Astrocyte (in vitro differentiated cells and primary cell): ENCODE data around the gene RRAS. TPM values are rescaled to one million over a fixed set of nuclear protein-coding genes. Genes with fewer than 3 reads are reported as not detected.

Source experiments
- DNase-seq: peaks from one replicate; pipeline ENCODE4 v3.0.0-alpha.2; 2010; ENCODE audit warnings: low read depth
- FAIRE-seq: peaks from 2 replicates; lab custom pipeline; 2011; peaks lifted over from hg19 to GRCh38; lab: Jason Lieb, UNC
- H2AFZ ChIP-seq: 2 replicates; pipeline ENCODE4 v1.6.0; 2012; ENCODE audit warnings: low read depth, low read length, inconsistent platforms
- H3K27ac ChIP-seq: 2 replicates; pipeline ENCODE4 v1.5.1; 2011; ENCODE audit warnings: low read depth, low read length, inconsistent platforms
- H3K27me3 ChIP-seq: 2 replicates; pipeline ENCODE4 v1.6.0; 2011; ENCODE audit warnings: low read length, inconsistent platforms; ENCODE audit not compliant: insufficient read depth
- H3K36me3 ChIP-seq: 2 replicates; pipeline ENCODE4 v1.5.1; 2011; ENCODE audit warnings: low read length, inconsistent platforms; ENCODE audit not compliant: insufficient read depth
- H3K4me1 ChIP-seq: 2 replicates; pipeline ENCODE4 v1.5.1; 2011; ENCODE audit warnings: low read length, inconsistent platforms; ENCODE audit not compliant: insufficient read depth
- H3K4me2 ChIP-seq: 2 replicates; pipeline ENCODE4 v1.6.0; 2012; ENCODE audit warnings: low read length, inconsistent platforms
- H3K4me3 ChIP-seq: 2 replicates; pipeline ENCODE4 v1.5.1; 2011; ENCODE audit warnings: low read depth, mild to moderate bottlenecking, low read length, inconsistent platforms; ENCODE audit not compliant: insufficient read depth
- H3K79me2 ChIP-seq: 2 replicates; pipeline ENCODE4 v1.6.0; 2012; ENCODE audit warnings: mild to moderate bottlenecking, low read length, inconsistent platforms; ENCODE audit not compliant: insufficient read depth
- H3K9ac ChIP-seq: 2 replicates; pipeline ENCODE4 v1.6.0; 2012; ENCODE audit warnings: mild to moderate bottlenecking, low read length, inconsistent platforms
- H3K9me3 ChIP-seq: 2 replicates; pipeline ENCODE4 v1.5.1; 2012; ENCODE audit warnings: low read depth, mild to moderate bottlenecking, low read length, inconsistent platforms; ENCODE audit not compliant: insufficient read depth
- H4K20me1 ChIP-seq: 2 replicates; pipeline ENCODE4 v1.6.0; 2012; ENCODE audit warnings: low read length, inconsistent platforms; ENCODE audit not compliant: insufficient read depth
- H3K27ac Mint-ChIP-seq: one replicate; pipeline ENCODE4 v1.8.0; 2021; ENCODE audit warnings: mild to moderate bottlenecking, mixed read lengths; ENCODE audit not compliant: unreplicated experiment
- H3K27me3 Mint-ChIP-seq: one replicate; pipeline ENCODE4 v1.8.0; 2021; ENCODE audit warnings: low read depth, mixed read lengths; ENCODE audit not compliant: unreplicated experiment
- H3K36me3 Mint-ChIP-seq: one replicate; pipeline ENCODE4 v1.8.0; 2021; ENCODE audit warnings: low read depth, mixed read lengths; ENCODE audit not compliant: unreplicated experiment
- H3K4me1 Mint-ChIP-seq: one replicate; pipeline ENCODE4 v1.8.0; 2021; ENCODE audit warnings: low read depth, mixed read lengths; ENCODE audit not compliant: unreplicated experiment
- H3K4me3 Mint-ChIP-seq: one replicate; pipeline ENCODE4 v1.8.0; 2021; ENCODE audit warnings: mild to moderate bottlenecking, moderate library complexity, mixed read lengths; ENCODE audit not compliant: unreplicated experiment
- H3K9me3 Mint-ChIP-seq: one replicate; pipeline ENCODE4 v1.8.0; 2021; ENCODE audit warnings: mild to moderate bottlenecking, mixed read lengths; ENCODE audit not compliant: unreplicated experiment
- EZH2 ChIP-seq: IDR thresholded peaks from 2 replicates; pipeline ENCODE4 v1.6.1; 2012; ENCODE audit warnings: mild to moderate bottlenecking, low read length, inconsistent platforms; ENCODE audit not compliant: insufficient read depth
- total RNA-seq: library from RNA; stranded (reverse); gene quantifications from 2 replicates; pipeline ENCODE4 v1.2.1, GENCODE V29; 2021
- TF ChIP-seq, protein P1 (sequence below): IDR thresholded peaks from 2 replicates; pipeline ENCODE4 v1.5.1; 2011; ENCODE audit warnings: low read depth, mild to moderate bottlenecking, inconsistent platforms, low read length, moderate library complexity; ENCODE audit not compliant: insufficient read depth

RRAS gene
- total RNA-seq, 1 donor from 2014 or later: 94.7 TPM

DNA sequence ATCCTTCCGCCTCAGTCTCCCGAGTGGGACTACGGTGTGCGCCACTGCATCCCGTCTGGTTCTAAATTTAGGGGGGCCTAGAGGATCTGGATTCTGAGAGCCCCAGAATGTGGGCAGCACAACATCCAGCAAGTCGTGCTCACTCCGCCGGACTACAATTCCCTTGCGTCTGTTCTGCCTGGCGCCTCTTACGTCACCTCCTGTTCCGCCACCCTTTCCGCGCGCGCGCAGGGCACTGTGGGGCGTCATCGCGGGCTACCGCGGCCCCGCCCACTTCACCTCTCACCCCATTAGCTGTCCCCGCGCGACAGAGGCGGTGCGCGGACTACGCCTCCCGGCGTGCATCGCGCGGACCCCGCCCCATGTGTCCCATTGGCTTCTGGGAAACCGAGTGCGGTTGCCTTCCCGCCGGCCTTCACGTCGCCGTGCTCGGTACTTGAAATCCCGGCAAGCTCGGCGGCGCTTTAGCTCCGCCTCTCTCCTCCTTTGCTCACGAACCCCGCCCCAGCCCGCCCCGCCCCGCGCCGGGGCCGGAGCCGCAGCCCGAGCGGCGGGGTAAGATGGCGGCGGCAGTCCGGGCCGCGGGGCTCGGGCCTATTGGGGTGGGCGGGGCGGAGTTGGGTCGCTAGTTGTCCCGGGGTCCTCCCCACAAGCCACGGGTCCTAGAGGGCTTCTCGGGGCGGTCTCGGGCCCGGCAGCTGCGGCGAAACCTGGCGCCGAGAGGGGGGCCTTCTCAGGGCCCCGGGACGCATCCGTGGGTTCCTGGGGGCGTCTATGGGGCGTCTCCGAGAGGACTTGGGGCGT, 1.9 kb upstream of the RRAS start, which contains the start of gene SCAF1:
Gene SCAF1 (plus strand): TSS at position 522 of the 804 bp plus-strand sequence. CDS start 2,818 bp downstream, outside the sequence.
- Mint-ChIP-seq H3K36me3 (peaks cover 5% of the 10 kb centered on the region), H3K4me1 (peaks cover 27% of the 10 kb centered on the region)
- FAIRE-seq: peak; percentile 17

DNA sequence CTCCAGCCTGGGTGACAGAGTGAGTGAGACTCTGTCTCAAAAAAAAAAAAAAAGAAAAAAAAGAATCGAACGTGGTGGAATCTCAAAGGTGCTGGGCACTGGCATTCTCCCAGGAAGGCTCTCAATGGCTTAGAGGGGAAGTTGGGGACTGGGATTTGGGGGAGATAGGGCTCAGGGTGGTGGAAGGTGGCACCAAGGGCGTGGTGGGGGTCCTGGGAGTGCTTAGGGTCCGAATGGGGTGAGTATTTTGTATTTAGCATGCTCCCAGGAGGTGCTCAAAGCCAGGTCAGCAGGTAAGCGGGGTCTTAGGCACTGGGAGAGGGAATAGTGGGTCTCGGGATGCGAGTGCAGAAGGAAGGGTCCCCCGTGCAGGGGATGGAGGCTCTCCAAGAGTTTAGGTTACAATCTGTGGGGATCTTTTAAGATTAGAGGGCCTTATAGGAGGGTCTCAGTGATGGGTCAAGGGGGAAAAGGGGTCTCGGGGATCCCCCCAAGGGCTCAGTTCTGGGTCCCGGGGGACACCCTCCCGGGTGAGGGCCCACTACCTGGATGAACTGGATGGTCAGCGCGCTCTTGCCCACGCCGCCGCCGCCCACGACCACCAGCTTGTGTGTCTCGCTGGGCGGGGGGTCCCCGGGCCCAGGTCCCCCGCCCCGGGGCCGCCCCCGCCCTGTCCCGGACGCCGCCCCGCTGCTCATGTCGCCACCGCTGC, 386 bp downstream of the RRAS start:
- Histone ChIP-seq H3K4me1 (peaks cover 40% of the 10 kb centered on the region), H4K20me1 (peaks cover 14% of the 10 kb centered on the region), H3K27ac (peak overlapping the region; percentile 56), H3K9me3 (no peaks in the 10 kb centered on the region), H3K79me2 (peaks cover 34% of the 10 kb centered on the region), H2AFZ (no peak overlapping the region), H3K27me3 (no peaks in the 10 kb centered on the region), H3K36me3 (no peaks in the 10 kb centered on the region), H3K4me2 (peak overlapping the region; percentile 96), H3K9ac (peak overlapping the region; percentile 87), H3K4me3 (peak overlapping the region; percentile 79)
- H3K27me3 Mint-ChIP-seq: no peaks in the 10 kb centered on the region
- DNase-seq: no peak
- FAIRE-seq: no peak
- H3K4me3 Mint-ChIP-seq: peak overlapping the region; percentile 100
- H3K4me1 Mint-ChIP-seq: peaks cover 31% of the 10 kb centered on the region
- H3K9me3 Mint-ChIP-seq: peaks cover 1% of the 10 kb centered on the region
- peaks cover 5% of the 10 kb centered on the region for H3K36me3 Mint-ChIP-seq
- TF ChIP-seq EZH2: no peak
- TF ChIP-seq, protein P1, sequence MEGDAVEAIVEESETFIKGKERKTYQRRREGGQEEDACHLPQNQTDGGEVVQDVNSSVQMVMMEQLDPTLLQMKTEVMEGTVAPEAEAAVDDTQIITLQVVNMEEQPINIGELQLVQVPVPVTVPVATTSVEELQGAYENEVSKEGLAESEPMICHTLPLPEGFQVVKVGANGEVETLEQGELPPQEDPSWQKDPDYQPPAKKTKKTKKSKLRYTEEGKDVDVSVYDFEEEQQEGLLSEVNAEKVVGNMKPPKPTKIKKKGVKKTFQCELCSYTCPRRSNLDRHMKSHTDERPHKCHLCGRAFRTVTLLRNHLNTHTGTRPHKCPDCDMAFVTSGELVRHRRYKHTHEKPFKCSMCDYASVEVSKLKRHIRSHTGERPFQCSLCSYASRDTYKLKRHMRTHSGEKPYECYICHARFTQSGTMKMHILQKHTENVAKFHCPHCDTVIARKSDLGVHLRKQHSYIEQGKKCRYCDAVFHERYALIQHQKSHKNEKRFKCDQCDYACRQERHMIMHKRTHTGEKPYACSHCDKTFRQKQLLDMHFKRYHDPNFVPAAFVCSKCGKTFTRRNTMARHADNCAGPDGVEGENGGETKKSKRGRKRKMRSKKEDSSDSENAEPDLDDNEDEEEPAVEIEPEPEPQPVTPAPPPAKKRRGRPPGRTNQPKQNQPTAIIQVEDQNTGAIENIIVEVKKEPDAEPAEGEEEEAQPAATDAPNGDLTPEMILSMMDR: no peak
- H3K27ac Mint-ChIP-seq: peak overlapping the region; percentile 96

More for the DNA sequence above, 1.9 kb upstream of the RRAS start, which contains the start of gene SCAF1:
- H3K79me2 ChIP-seq: peaks cover 58% of the 10 kb centered on the region
- peak within 1 kb of the TSS; percentile 99 for H3K27ac ChIP-seq
- Mint-ChIP-seq H3K9me3 (no peaks in the 10 kb centered on the region), H3K27me3 (no peaks in the 10 kb centered on the region), H3K27ac (peak within 1 kb of the TSS; percentile 100), H3K4me3 (peak within 1 kb of the TSS; percentile 100)
- H2AFZ ChIP-seq: peak within 1 kb of the TSS; percentile 73
- H4K20me1 ChIP-seq: peaks cover 37% of the 10 kb centered on the region
- peaks cover 3% of the 10 kb centered on the region for H3K36me3 ChIP-seq
- peak within 1 kb of the TSS; percentile 96 for H3K4me2 ChIP-seq
- H3K4me3 ChIP-seq: peak within 1 kb of the TSS; percentile 100
- H3K9me3 ChIP-seq: no peaks in the 10 kb centered on the region
- peaks cover 37% of the 10 kb centered on the region for H3K4me1 ChIP-seq
- H3K27me3 ChIP-seq: no peaks in the 10 kb centered on the region
- no peak for TF ChIP-seq EZH2
- TF ChIP-seq, protein P1: no peak
- peak within 1 kb of the TSS; percentile 100 for H3K9ac ChIP-seq
- peak; percentile 96 for DNase-seq
